ENCODE data around the gene LYPD3.

DNA sequence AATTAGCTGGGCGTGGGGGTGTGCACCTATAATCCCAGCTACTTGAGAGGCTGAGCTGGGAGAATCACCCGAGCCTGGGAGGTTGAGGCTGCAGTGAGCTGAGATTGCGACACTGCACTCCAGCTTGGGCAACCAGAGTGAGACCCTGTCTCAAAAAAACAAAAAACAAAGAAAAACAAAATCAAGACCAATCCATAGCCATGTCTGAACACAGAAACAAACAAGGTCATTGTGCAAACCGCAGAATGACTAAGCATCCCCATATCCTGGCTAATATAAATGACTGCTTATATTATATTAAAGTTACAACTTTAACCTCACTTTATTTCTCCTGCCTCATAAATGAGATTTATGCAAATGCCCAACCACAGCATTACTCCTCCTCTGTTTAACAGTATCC lies 2.3 kb upstream of the LYPD3 start:
- TF ChIP-seq POLR2A (IDR thresholded peaks at IDR 0.05): no peak
- no peak for TF ChIP-seq POLR2AphosphoS5 (IDR thresholded peaks at IDR 0.05)
- TF ChIP-seq, protein P1, sequence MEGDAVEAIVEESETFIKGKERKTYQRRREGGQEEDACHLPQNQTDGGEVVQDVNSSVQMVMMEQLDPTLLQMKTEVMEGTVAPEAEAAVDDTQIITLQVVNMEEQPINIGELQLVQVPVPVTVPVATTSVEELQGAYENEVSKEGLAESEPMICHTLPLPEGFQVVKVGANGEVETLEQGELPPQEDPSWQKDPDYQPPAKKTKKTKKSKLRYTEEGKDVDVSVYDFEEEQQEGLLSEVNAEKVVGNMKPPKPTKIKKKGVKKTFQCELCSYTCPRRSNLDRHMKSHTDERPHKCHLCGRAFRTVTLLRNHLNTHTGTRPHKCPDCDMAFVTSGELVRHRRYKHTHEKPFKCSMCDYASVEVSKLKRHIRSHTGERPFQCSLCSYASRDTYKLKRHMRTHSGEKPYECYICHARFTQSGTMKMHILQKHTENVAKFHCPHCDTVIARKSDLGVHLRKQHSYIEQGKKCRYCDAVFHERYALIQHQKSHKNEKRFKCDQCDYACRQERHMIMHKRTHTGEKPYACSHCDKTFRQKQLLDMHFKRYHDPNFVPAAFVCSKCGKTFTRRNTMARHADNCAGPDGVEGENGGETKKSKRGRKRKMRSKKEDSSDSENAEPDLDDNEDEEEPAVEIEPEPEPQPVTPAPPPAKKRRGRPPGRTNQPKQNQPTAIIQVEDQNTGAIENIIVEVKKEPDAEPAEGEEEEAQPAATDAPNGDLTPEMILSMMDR (IDR thresholded peaks at IDR 0.05): no peak
